H1 (cell line): ENCODE measurements around the gene INHA. TPM values are rescaled to one million over a fixed set of nuclear protein-coding genes. Genes with fewer than 3 reads are reported as not detected.

ENCODE experiments used
- BRCA1 ChIP-seq: IDR thresholded peaks from 2 replicates; pipeline ENCODE4 v1.6.1; 2012; ENCODE audit warnings: low read depth, low read length, improper control_type of control experiment
- EZH2 ChIP-seq: fragments of 200-600 bp; sonication (generic); IDR thresholded peaks from 2 replicates; pipeline ENCODE4 v1.7.1; 2012; ENCODE audit warnings: low read depth, mild to moderate bottlenecking, moderate library complexity, low read length, inconsistent platforms; ENCODE audit not compliant: severe bottlenecking
- PHF8 ChIP-seq: fragments of 200-600 bp; sonication (generic); conservative IDR thresholded peaks from 2 replicates; pipeline ENCODE4 v1.7.1; 2012; ENCODE audit warnings: low read depth, mild to moderate bottlenecking, inconsistent platforms, low read length, moderate library complexity
- RXRA ChIP-seq: IDR thresholded peaks from 2 replicates; pipeline ENCODE4 v1.6.1; 2011; ENCODE audit warnings: low read depth, mild to moderate bottlenecking, low read length, moderate library complexity; ENCODE audit not compliant: insufficient read depth
- SIN3A ChIP-seq, 2 experiments: IDR thresholded peaks in 1 of 2; conservative IDR thresholded peaks in 1 of 2; 2 replicates each; pipeline ENCODE4 v1.6.1; 2011 to 2012; ENCODE audit warnings: low read length in 2 of 2, improper control_type of control experiment in 1 of 2, low read depth in 1 of 2, mild to moderate bottlenecking in 1 of 2
- polyA plus RNA-seq, 7 experiments: library from polyadenylated mRNA; depleted of rRNA in 3 of 7; stranded (reverse) in 5 of 7; unstranded in 2 of 7; fragments of >200 nt in 5 of 7; fragments of 200-250 nt in 2 of 7; gene quantifications; 1 replicate in 5 of 7; 2 replicates in 1 of 7; 4 replicates in 1 of 7; pipeline versions ENCODE4 v1.2.1 to v1.2.3, GENCODE V29; 2011 to 2013; ENCODE audit warnings: missing spikeins in 2 of 7, mixed read lengths in 2 of 7
- total RNA-seq: library from RNA; stranded (reverse); fragmentation: NEBNext Ultra II Directional; extraction: Animal tissue kit (Norgen Biotek cat#: 25700); gene quantifications from 2 replicates; pipeline ENCODE4 v1.2.1, GENCODE V29; 2021
- TF ChIP-seq, protein P1 (sequence below): fragments of 300-600 bp; sonication (generic); IDR thresholded peaks from 2 replicates; pipeline ENCODE4 v1.7.1; 2012; ENCODE audit warnings: low read length, moderate library complexity, mild to moderate bottlenecking, inconsistent platforms; ENCODE audit not compliant: insufficient replicate concordance

The INHA gene
- total and polyA plus RNA-seq, 2 of the 8 experiments (the other 6 are each of a cell fraction or from before 2014, with no cell fraction given) = 0.65 to 2.7 TPM

DNA sequence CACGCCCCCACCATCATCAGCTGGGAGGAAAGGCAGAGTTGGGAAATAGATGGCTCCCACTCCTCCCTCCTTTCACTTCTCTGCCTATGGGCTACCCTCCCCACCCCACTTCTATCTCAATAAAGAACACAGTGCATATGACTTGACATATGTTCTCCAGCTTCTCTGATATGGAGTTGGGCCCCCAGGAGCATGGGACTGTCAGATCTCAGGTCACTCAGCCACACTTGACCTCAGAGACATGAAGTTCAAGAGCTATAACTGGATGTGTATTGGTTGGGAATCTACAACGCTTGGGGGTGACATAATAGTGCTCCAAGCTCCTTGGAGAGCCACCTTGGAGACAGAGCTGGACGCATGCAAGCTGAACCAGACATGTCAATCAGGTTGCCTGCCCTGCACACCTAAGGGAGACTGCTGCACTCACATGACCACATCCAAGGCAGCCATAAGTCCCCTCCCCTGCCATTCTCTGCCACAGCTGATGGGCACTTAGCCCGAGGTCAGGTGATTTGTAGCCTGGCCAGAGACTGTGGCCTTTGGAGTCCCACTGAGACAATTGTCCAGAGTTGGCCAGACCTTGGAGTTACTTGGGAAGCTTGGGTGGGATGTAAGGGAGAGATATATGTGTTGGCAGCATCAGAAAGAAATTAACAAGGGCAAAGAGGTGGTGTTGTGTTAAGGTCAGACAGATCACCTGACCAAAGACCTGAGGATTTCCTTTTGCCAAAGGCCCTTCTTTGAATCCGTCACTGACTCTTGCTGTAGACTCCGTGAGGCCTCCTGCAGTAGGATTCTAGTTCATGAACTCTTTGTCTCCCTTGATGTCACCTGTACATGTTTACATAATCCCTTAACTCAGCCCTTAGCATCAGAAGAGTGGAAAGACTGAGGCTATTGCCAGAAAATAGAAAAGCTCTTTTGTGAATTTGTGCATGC lies 3.7 kb downstream of the INHA start (continued):
- TF ChIP-seq EZH2 = no peak
- no peak for TF ChIP-seq RXRA
- TF ChIP-seq, protein P1, sequence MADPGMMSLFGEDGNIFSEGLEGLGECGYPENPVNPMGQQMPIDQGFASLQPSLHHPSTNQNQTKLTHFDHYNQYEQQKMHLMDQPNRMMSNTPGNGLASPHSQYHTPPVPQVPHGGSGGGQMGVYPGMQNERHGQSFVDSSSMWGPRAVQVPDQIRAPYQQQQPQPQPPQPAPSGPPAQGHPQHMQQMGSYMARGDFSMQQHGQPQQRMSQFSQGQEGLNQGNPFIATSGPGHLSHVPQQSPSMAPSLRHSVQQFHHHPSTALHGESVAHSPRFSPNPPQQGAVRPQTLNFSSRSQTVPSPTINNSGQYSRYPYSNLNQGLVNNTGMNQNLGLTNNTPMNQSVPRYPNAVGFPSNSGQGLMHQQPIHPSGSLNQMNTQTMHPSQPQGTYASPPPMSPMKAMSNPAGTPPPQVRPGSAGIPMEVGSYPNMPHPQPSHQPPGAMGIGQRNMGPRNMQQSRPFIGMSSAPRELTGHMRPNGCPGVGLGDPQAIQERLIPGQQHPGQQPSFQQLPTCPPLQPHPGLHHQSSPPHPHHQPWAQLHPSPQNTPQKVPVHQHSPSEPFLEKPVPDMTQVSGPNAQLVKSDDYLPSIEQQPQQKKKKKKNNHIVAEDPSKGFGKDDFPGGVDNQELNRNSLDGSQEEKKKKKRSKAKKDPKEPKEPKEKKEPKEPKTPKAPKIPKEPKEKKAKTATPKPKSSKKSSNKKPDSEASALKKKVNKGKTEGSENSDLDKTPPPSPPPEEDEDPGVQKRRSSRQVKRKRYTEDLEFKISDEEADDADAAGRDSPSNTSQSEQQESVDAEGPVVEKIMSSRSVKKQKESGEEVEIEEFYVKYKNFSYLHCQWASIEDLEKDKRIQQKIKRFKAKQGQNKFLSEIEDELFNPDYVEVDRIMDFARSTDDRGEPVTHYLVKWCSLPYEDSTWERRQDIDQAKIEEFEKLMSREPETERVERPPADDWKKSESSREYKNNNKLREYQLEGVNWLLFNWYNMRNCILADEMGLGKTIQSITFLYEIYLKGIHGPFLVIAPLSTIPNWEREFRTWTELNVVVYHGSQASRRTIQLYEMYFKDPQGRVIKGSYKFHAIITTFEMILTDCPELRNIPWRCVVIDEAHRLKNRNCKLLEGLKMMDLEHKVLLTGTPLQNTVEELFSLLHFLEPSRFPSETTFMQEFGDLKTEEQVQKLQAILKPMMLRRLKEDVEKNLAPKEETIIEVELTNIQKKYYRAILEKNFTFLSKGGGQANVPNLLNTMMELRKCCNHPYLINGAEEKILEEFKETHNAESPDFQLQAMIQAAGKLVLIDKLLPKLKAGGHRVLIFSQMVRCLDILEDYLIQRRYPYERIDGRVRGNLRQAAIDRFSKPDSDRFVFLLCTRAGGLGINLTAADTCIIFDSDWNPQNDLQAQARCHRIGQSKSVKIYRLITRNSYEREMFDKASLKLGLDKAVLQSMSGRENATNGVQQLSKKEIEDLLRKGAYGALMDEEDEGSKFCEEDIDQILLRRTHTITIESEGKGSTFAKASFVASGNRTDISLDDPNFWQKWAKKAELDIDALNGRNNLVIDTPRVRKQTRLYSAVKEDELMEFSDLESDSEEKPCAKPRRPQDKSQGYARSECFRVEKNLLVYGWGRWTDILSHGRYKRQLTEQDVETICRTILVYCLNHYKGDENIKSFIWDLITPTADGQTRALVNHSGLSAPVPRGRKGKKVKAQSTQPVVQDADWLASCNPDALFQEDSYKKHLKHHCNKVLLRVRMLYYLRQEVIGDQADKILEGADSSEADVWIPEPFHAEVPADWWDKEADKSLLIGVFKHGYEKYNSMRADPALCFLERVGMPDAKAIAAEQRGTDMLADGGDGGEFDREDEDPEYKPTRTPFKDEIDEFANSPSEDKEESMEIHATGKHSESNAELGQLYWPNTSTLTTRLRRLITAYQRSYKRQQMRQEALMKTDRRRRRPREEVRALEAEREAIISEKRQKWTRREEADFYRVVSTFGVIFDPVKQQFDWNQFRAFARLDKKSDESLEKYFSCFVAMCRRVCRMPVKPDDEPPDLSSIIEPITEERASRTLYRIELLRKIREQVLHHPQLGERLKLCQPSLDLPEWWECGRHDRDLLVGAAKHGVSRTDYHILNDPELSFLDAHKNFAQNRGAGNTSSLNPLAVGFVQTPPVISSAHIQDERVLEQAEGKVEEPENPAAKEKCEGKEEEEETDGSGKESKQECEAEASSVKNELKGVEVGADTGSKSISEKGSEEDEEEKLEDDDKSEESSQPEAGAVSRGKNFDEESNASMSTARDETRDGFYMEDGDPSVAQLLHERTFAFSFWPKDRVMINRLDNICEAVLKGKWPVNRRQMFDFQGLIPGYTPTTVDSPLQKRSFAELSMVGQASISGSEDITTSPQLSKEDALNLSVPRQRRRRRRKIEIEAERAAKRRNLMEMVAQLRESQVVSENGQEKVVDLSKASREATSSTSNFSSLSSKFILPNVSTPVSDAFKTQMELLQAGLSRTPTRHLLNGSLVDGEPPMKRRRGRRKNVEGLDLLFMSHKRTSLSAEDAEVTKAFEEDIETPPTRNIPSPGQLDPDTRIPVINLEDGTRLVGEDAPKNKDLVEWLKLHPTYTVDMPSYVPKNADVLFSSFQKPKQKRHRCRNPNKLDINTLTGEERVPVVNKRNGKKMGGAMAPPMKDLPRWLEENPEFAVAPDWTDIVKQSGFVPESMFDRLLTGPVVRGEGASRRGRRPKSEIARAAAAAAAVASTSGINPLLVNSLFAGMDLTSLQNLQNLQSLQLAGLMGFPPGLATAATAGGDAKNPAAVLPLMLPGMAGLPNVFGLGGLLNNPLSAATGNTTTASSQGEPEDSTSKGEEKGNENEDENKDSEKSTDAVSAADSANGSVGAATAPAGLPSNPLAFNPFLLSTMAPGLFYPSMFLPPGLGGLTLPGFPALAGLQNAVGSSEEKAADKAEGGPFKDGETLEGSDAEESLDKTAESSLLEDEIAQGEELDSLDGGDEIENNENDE = no peak
- no peak for TF ChIP-seq BRCA1
- no peak for TF ChIP-seq SIN3A (conservative IDR thresholded peaks at IDR 0.05 in 1 of 2, IDR thresholded peaks at IDR 0.05 in 1 of 2; ENCODE audit: low read depth in 1 of 2, low read length in 2 of 2)
- TF ChIP-seq PHF8 = no peak
- TF ChIP-seq, all 59 proteins: peak for 0
